SH-SY5Y (cell line): Measurements from ENCODE around the gene USP24.

ENCODE experiments used
- GATA2 ChIP-seq: IDR thresholded peaks from 2 replicates; pipeline ENCODE4 v1.6.1; 2011; ENCODE audit warnings: mild to moderate bottlenecking, low read depth, low read length
- GATA3 ChIP-seq: IDR thresholded peaks from 2 replicates; pipeline ENCODE4 v1.6.1; 2011; ENCODE audit warnings: low read depth, mild to moderate bottlenecking, low read length, moderate library complexity

DNA sequence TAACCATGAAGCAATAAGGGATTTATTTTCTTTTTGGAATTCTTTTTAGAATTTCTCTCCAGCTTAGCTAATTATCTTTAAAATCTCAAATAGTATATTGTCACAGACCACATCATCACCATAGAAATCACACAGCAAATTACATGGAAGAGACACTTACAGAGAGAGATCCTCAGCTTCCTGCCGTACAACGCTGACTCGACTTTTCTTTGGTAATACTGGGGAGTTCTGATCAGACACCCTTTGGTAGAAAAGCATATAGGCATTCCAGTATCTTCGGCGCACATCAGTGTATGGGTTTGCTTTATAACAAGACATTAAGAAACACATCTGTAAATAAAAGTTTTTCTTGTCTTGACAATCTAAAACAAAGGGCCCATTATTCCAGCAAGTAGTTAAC lies 120.1 kb downstream of the USP24 start:
- TF ChIP-seq GATA2 (no peak), GATA3 (no peak)
